ENCODE data around the gene DAZAP1. TPM values are rescaled to one million over a fixed set of nuclear protein-coding genes. Genes with fewer than 3 reads are reported as not detected.

The DAZAP1 gene
- total RNA-seq, 2 experiments from 2014 or later: 248 to 347 TPM

GRCh38 chr19:1366899-1367870 lies 40.2 kb upstream of the DAZAP1 start:
- Mint-ChIP-seq H3K27ac (no peak overlapping the region), H3K4me3 (no peak overlapping the region), H3K27me3 (no peaks in the 10 kb centered on the region), H3K36me3 (ENCODE audit: low read depth) (peaks cover 36% of the 10 kb centered on the region), H3K4me1 (peaks cover 22% of the 10 kb centered on the region), H3K9me3 (ENCODE audit: low read depth) (no peaks in the 10 kb centered on the region)
- no peak for DNase-seq
- no peak for ATAC-seq
- POLR2A ChIA-PET: no interaction called here
- CTCF ChIA-PET: interaction anchor here (0.9 kb wide), 1 partner anchor 11 kb away, joined by 3 read pairs; no protein-coding TSS in a partner anchor
- intact Hi-C loops (cut with DNase I, micrococcal nuclease): no loop called here

GRCh38 chr19:1369214-1369805 lies 38.1 kb upstream of the DAZAP1 start:
- ATAC-seq (no peak), DNase-seq (no peak)
- H3K27me3 Mint-ChIP-seq: no peaks in the 10 kb centered on the region
- H3K4me3 Mint-ChIP-seq: no peak overlapping the region
- peaks cover 2% of the 10 kb centered on the region for H3K4me1 Mint-ChIP-seq
- peaks cover 22% of the 10 kb centered on the region for H3K36me3 Mint-ChIP-seq (ENCODE audit: low read depth)
- no peak overlapping the region for H3K27ac Mint-ChIP-seq
- intact Hi-C loops (cut with DNase I, micrococcal nuclease): no loop called here
- H3K9me3 Mint-ChIP-seq (ENCODE audit: low read depth): no peaks in the 10 kb centered on the region
- CTCF ChIA-PET: no interaction called here
- POLR2A ChIA-PET: no interaction called here

- ChIA-PET POLR2A (no interaction called here), CTCF (no interaction called here)
- intact Hi-C loops (cut with DNase I, micrococcal nuclease): no loop called here
- no peaks in the 10 kb centered on the region for H3K27me3 Mint-ChIP-seq
- H3K4me3 Mint-ChIP-seq: no peak overlapping the region
- peaks cover 16% of the 10 kb centered on the region for H3K36me3 Mint-ChIP-seq (ENCODE audit: low read depth)
- DNase-seq (no peak), ATAC-seq (no peak)
- no peak overlapping the region for H3K27ac Mint-ChIP-seq
- no peaks in the 10 kb centered on the region for H3K4me1 Mint-ChIP-seq
- H3K9me3 Mint-ChIP-seq (ENCODE audit: low read depth): no peaks in the 10 kb centered on the region
These were observed 36.6 kb upstream of the DAZAP1 start for GRCh38 chr19:1370579-1371361.

GRCh38 chr19:1373042-1373533 lies 34.3 kb upstream of the DAZAP1 start:
- ATAC-seq: no peak
- POLR2A ChIA-PET: no interaction called here
- Mint-ChIP-seq H3K9me3 (ENCODE audit: low read depth) (no peaks in the 10 kb centered on the region), H3K4me3 (no peak overlapping the region), H3K36me3 (ENCODE audit: low read depth) (peaks cover 17% of the 10 kb centered on the region), H3K27ac (no peak overlapping the region), H3K4me1 (no peaks in the 10 kb centered on the region), H3K27me3 (no peaks in the 10 kb centered on the region)
- intact Hi-C loops (cut with DNase I, micrococcal nuclease): no loop called here
- CTCF ChIA-PET: interaction anchor here (1.0 to 1.1 kb wide), 2 partner anchors 10 to 129 kb away, joined by 3 to 6 read pairs; partner anchors contain the start of gene NDUFS7
- DNase-seq: no peak

GRCh38 chr19:1373534-1374249 lies 33.7 kb upstream of the DAZAP1 start:
- intact Hi-C loops (cut with DNase I, micrococcal nuclease): no loop called here
- Mint-ChIP-seq H3K36me3 (ENCODE audit: low read depth) (peaks cover 18% of the 10 kb centered on the region), H3K9me3 (ENCODE audit: low read depth) (no peaks in the 10 kb centered on the region), H3K4me3 (no peak overlapping the region), H3K4me1 (no peaks in the 10 kb centered on the region), H3K27ac (no peak overlapping the region), H3K27me3 (no peaks in the 10 kb centered on the region)
- no peak for ATAC-seq
- no peak for DNase-seq
- ChIA-PET POLR2A (no interaction called here), CTCF (interaction anchor here (1.0 to 1.1 kb wide), 2 partner anchors 10 to 129 kb away, joined by 3 to 6 read pairs; partner anchors contain the start of gene NDUFS7)

- POLR2A ChIA-PET: no interaction called here
- CTCF ChIA-PET: no interaction called here
- DNase-seq: no peak
- H3K4me3 Mint-ChIP-seq: no peak overlapping the region
- H3K36me3 Mint-ChIP-seq (ENCODE audit: low read depth): peaks cover 18% of the 10 kb centered on the region
- H3K27ac Mint-ChIP-seq: no peak overlapping the region
- no peak for ATAC-seq
- H3K27me3 Mint-ChIP-seq: no peaks in the 10 kb centered on the region
- intact Hi-C loops (cut with DNase I, micrococcal nuclease): no loop called here
- H3K4me1 Mint-ChIP-seq: no peaks in the 10 kb centered on the region
- H3K9me3 Mint-ChIP-seq (ENCODE audit: low read depth): no peaks in the 10 kb centered on the region
These were observed 33.2 kb upstream of the DAZAP1 start for GRCh38 chr19:1374250-1374577.

GRCh38 chr19:1376415-1376805 lies 31.0 kb upstream of the DAZAP1 start:
- Mint-ChIP-seq H3K27me3 (no peaks in the 10 kb centered on the region), H3K27ac (no peak overlapping the region), H3K4me3 (no peak overlapping the region), H3K4me1 (no peaks in the 10 kb centered on the region), H3K36me3 (ENCODE audit: low read depth) (peaks cover 13% of the 10 kb centered on the region), H3K9me3 (ENCODE audit: low read depth) (no peaks in the 10 kb centered on the region)
- ChIA-PET POLR2A (no interaction called here), CTCF (no interaction called here)
- no peak for DNase-seq
- intact Hi-C loops (cut with DNase I, micrococcal nuclease): no loop called here
- ATAC-seq: no peak

- Mint-ChIP-seq H3K27me3 (no peaks in the 10 kb centered on the region), H3K4me3 (no peak overlapping the region), H3K9me3 (ENCODE audit: low read depth) (no peaks in the 10 kb centered on the region), H3K4me1 (no peaks in the 10 kb centered on the region), H3K27ac (no peak overlapping the region), H3K36me3 (ENCODE audit: low read depth) (peaks cover 13% of the 10 kb centered on the region)
- ChIA-PET CTCF (no interaction called here), POLR2A (no interaction called here)
- no peak for DNase-seq
- intact Hi-C loops (cut with DNase I, micrococcal nuclease): no loop called here
- ATAC-seq: no peak
These were observed 30.0 kb upstream of the DAZAP1 start for GRCh38 chr19:1377176-1377964.

- Mint-ChIP-seq H3K27ac (no peak overlapping the region), H3K9me3 (ENCODE audit: low read depth) (no peaks in the 10 kb centered on the region), H3K27me3 (no peaks in the 10 kb centered on the region), H3K4me1 (peaks cover 4% of the 10 kb centered on the region), H3K36me3 (ENCODE audit: low read depth) (peaks cover 11% of the 10 kb centered on the region), H3K4me3 (no peak overlapping the region)
- ATAC-seq: no peak
- ChIA-PET POLR2A (no interaction called here), CTCF (no interaction called here)
- intact Hi-C loops (cut with DNase I, micrococcal nuclease): no loop called here
- no peak for DNase-seq
These were observed 29.2 kb upstream of the DAZAP1 start for GRCh38 chr19:1377965-1378785.

GRCh38 chr19:1379126-1379905 lies 28.1 kb upstream of the DAZAP1 start:
- POLR2A ChIA-PET: no interaction called here

More at GRCh38 chr19:1379126-1379905, 28.1 kb upstream of the DAZAP1 start:
- H3K27me3 Mint-ChIP-seq: peaks cover 2% of the 10 kb centered on the region
- peaks cover 7% of the 10 kb centered on the region for H3K4me1 Mint-ChIP-seq
- CTCF ChIA-PET: no interaction called here
- no peak overlapping the region for H3K27ac Mint-ChIP-seq
- H3K9me3 Mint-ChIP-seq (ENCODE audit: low read depth): no peaks in the 10 kb centered on the region
- no peak for ATAC-seq
- DNase-seq: no peak
- intact Hi-C loops (cut with DNase I, micrococcal nuclease): no loop called here
- no peak overlapping the region for H3K4me3 Mint-ChIP-seq
- peaks cover 14% of the 10 kb centered on the region for H3K36me3 Mint-ChIP-seq (ENCODE audit: low read depth)
